Measurements from ENCODE around the gene NAP1L1. TPM values are rescaled to one million over a fixed set of nuclear protein-coding genes. Genes with fewer than 3 reads are reported as not detected.
A peak's percentile ranks its signal among the peaks of the same experiment; 100 is the strongest.

NAP1L1 gene
- total RNA-seq, 1 donor from 2014 or later, result 1,539 TPM

GRCh38 chr12:76123259-76124212, 39.1 kb upstream of the NAP1L1 start:
- DNase-seq (ENCODE audit: low spot score), result peak; percentile 11
- Histone ChIP-seq H4K20me1 (ENCODE audit: low read depth) (no peaks in the 10 kb centered on the region), H3K79me2 (ENCODE audit: low read depth) (no peaks in the 10 kb centered on the region), H3F3A (ENCODE audit: low read depth) (peaks cover 11% of the 10 kb centered on the region), H3K4me2 (no peak overlapping the region), H3K9ac (no peak overlapping the region), H3K36me3 (no peaks in the 10 kb centered on the region), H3K4me1 (no peaks in the 10 kb centered on the region), H3K9me3 (ENCODE audit: low read depth) (no peaks in the 10 kb centered on the region), H3K27me3 (no peaks in the 10 kb centered on the region), H3K4me3 (no peak overlapping the region), H3K27ac (no peak overlapping the region), H2AFZ (replicated peaks) (no peak overlapping the region)
- no peak for TF ChIP-seq EZH2 (IDR thresholded peaks at IDR 0.05)
- no peak for TF ChIP-seq CTCF (IDR thresholded peaks at IDR 0.05)
- TF ChIP-seq EZH2phosphoT487 (IDR thresholded peaks at IDR 0.05), result no peak
- Mint-ChIP-seq H3K27ac (no peak overlapping the region), H3K27me3 (ENCODE audit: insufficient read depth, low read depth) (no peaks in the 10 kb centered on the region), H3K36me3 (no peaks in the 10 kb centered on the region), H3K9me3 (no peaks in the 10 kb centered on the region), H3K4me3 (no peak overlapping the region), H3K4me1 (peaks cover 3% of the 10 kb centered on the region)

- no peaks in the 10 kb centered on the region for H3K27me3 ChIP-seq
- H4K20me1 ChIP-seq (ENCODE audit: low read depth), result no peaks in the 10 kb centered on the region
- H3K9me3 ChIP-seq (ENCODE audit: low read depth), result no peaks in the 10 kb centered on the region
- Mint-ChIP-seq H3K27me3 (ENCODE audit: insufficient read depth, low read depth) (no peaks in the 10 kb centered on the region), H3K4me1 (peaks cover 3% of the 10 kb centered on the region), H3K9me3 (no peaks in the 10 kb centered on the region), H3K4me3 (no peak overlapping the region), H3K36me3 (no peaks in the 10 kb centered on the region), H3K27ac (no peak overlapping the region)
- TF ChIP-seq EZH2phosphoT487 (IDR thresholded peaks at IDR 0.05) (no peak), EZH2 (IDR thresholded peaks at IDR 0.05) (no peak), CTCF (IDR thresholded peaks at IDR 0.05) (no peak)
- no peaks in the 10 kb centered on the region for H3K79me2 ChIP-seq (ENCODE audit: low read depth)
- no peak overlapping the region for H3K4me3 ChIP-seq
- DNase-seq (ENCODE audit: low spot score), result peak; percentile 8
- no peak overlapping the region for H3K27ac ChIP-seq
- H2AFZ ChIP-seq (replicated peaks), result no peak overlapping the region
- no peak overlapping the region for H3K9ac ChIP-seq
- peaks cover 11% of the 10 kb centered on the region for H3F3A ChIP-seq (ENCODE audit: low read depth)
- H3K4me2 ChIP-seq, result no peak overlapping the region
- no peaks in the 10 kb centered on the region for H3K4me1 ChIP-seq
- H3K36me3 ChIP-seq, result no peaks in the 10 kb centered on the region
These were observed 35.4 kb upstream of the NAP1L1 start for GRCh38 chr12:76119887-76120286.

GRCh38 chr12:76117751-76118150, 33.3 kb upstream of the NAP1L1 start:
- no peaks in the 10 kb centered on the region for H4K20me1 ChIP-seq (ENCODE audit: low read depth)
- Mint-ChIP-seq H3K4me3 (no peak overlapping the region), H3K36me3 (no peaks in the 10 kb centered on the region), H3K9me3 (no peaks in the 10 kb centered on the region), H3K4me1 (no peaks in the 10 kb centered on the region), H3K27me3 (ENCODE audit: insufficient read depth, low read depth) (peaks cover 2% of the 10 kb centered on the region), H3K27ac (no peak overlapping the region)
- no peaks in the 10 kb centered on the region for H3K9me3 ChIP-seq (ENCODE audit: low read depth)
- H3K4me3 ChIP-seq, result no peak overlapping the region
- DNase-seq (ENCODE audit: low spot score), result no peak
- no peaks in the 10 kb centered on the region for H3K36me3 ChIP-seq
- no peak overlapping the region for H3K4me2 ChIP-seq
- H3K4me1 ChIP-seq, result no peaks in the 10 kb centered on the region
- H3K79me2 ChIP-seq (ENCODE audit: low read depth), result no peaks in the 10 kb centered on the region
- no peak overlapping the region for H2AFZ ChIP-seq (replicated peaks)
- no peaks in the 10 kb centered on the region for H3K27me3 ChIP-seq
- no peak for TF ChIP-seq EZH2phosphoT487 (IDR thresholded peaks at IDR 0.05)
- no peak for TF ChIP-seq CTCF (IDR thresholded peaks at IDR 0.05)
- no peak for TF ChIP-seq EZH2 (IDR thresholded peaks at IDR 0.05)
- H3K27ac ChIP-seq, result no peak overlapping the region
- peaks cover 3% of the 10 kb centered on the region for H3F3A ChIP-seq (ENCODE audit: low read depth)
- no peak overlapping the region for H3K9ac ChIP-seq
